GM19467 (cell line): ENCODE data around the gene BPIFB4.

Experiments used
- ATAC-seq: cut with Tn5 transposase; IDR thresholded peaks from one replicate; pipeline ENCODE4 v1.9.1; 2021; ENCODE audit warnings: mild to moderate bottlenecking, moderate library complexity; ENCODE audit not compliant: unreplicated experiment

Gene BPIFB4

DNA sequence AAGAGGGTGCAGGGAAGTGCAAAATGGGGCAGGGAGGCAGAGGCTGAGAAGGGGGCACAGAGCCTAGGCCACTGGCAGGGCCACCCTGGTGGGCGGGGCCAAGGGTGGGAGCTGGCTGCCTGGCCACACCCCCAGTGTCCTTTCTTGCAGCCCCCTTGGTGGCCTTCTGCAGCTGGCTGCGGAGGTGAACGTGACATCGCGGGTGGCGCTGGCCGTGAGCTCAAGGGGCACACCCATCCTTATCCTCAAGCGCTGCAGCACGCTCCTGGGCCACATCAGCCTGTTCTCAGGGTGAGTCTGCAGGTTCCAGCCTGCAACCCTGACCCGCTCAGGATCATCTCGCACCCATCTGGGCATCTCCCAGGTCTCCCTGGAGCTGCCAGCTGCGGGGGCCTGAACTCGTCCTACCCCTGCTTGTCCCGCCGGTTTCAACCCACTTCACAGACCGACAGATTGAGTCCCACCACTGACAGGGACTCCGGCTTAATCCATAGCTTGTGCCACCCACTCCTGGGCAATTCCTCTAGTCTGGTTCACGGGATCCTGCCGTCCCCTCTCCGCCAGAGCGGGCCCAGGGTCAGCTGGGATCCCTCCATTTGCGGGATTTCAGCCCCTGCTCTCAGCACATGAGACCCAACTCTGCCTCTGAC lies 19.6 kb upstream of the BPIFB4 start:
- ATAC-seq, result no peak

DNA sequence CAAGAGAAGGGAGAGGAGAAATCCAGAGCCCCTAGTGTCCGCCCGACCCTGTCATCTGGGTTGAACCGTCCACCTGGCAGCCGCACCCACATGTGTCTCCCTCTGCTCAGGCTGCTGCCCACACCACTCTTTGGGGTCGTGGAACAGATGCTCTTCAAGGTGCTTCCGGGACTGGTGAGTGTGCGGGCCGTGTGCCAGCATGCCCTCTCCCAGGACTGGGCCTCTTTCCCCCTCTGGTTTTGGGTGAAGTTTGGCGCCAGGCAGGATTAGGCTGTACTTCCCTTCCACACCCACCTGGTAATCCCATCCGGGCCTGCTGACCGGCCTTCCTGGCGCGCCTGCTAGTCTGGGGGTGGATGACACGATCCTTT lies 17.8 kb upstream of the BPIFB4 start:
- no peak for ATAC-seq

DNA sequence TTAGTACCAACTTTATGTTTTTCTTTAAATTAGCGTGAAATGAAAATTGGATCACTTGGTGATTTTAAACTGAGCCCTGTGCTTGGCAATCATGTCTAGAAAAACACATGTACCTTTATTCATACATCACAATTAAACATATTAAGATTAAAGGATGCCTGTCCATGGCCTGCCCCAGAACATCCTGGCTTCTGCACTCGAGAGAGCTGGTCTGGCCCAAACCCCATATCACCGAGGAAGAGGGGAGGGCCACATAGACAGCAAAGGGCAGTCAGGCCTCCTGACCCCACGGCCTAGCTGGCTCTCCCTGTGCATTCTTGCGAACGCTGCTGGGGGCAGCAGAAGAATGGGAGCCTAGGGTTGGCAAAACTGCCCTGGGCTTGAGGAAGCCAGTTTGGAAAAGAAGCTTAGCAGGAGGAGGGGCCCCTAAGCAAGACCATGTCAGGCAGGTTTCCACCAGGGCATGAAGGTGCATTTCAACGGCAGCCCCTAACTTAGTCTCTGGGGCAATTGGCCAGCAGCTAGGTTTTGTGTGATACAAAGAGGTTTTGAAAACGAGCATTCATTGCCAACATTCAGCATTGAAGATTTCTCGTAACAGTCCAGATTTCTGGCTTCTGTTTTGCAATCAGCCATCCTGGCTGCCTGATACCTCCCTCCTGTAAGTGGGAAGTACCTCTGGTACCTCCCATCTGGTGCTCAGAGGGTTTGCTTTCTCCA lies 17.2 kb upstream of the BPIFB4 start:
- no peak for ATAC-seq

DNA sequence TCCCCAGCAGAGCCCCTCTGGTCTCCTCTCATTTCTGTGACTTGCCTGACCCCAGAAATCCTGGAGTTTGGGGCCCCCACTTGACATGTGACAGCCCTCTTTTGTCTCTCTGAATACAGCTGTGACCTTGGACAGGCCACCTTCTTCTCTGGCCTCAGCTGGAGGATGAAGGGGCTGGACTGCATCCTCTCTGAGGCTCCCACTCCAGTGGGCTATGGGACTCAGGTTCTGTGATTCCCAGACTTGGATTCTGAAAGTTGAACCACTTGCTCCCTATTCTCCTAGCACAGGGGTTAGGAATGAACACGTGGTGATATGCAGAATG lies 16.7 kb upstream of the BPIFB4 start:
- ATAC-seq, result no peak

DNA sequence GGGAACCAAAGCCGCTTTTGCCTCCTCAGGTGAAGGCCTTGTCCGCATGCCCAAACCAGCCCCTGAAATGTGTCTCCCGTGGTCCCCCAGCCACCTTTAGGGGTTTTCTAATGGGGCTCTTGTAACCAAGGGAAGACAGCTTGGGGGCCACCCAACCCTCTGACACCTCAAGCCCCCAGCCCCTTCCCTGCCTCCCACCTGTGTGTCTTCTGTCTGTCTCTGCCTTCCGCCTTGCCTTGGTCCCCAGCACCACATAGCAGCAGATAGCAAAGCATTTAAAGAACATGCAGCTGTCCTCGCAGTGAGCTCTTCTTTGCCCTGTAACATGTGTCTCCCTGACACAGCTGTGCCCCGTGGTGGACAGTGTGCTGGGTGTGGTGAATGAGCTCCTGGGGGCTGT lies 16.2 kb upstream of the BPIFB4 start:
- ATAC-seq, result no peak

DNA sequence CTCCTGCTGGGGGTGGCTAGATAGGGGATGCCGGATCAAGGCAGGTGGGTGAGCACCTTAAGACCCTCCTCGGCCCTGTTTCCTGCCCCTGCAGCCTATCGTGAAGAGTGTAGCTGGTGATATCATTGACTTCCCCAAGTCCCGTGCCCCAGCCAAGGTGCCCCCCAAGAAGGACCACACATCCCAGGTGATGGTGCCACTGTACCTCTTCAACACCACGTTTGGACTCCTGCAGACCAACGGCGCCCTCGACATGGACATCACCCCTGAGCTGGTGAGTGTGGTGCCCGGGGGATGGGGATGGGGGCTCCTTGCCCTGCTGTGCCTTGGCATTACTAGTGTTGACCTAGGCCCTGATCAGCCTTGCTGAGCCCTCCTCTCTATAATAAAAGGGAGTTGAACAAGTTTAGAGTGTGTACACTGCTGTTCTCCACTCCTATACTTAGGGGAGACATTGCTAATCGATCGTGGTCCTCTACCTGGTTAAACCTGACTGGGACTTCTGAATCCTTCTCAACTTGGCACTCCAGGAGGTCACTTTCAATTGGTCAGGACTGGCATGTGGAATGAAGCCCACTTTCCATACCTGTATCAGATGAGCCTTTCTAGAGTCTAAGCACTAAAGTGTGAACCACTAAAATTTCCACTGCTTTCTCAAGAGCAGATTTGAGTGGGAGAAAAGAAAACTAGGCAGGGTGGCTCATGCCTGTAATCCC lies 14.7 kb upstream of the BPIFB4 start:
- ATAC-seq, result no peak

DNA sequence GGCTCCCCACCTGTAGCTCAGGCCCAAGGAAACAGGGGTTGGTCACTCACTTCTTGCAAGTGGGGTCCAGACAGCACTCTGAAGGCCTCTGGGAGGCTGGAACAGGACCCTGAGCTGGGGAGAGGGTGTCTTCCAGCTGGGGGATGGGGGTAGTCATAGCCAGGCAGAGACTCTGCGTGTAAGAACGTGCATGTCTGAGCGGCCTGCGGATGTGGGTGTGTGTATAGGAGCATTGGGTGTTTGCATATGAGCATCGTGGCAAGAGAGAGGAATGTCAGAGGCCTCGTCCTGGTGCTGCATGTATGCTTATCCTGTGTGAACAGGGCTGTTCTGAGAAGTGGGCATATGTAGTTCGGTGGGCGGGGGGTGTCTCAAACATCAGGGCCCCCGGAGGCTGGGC lies 13.7 kb upstream of the BPIFB4 start:
- ATAC-seq, result no peak

DNA sequence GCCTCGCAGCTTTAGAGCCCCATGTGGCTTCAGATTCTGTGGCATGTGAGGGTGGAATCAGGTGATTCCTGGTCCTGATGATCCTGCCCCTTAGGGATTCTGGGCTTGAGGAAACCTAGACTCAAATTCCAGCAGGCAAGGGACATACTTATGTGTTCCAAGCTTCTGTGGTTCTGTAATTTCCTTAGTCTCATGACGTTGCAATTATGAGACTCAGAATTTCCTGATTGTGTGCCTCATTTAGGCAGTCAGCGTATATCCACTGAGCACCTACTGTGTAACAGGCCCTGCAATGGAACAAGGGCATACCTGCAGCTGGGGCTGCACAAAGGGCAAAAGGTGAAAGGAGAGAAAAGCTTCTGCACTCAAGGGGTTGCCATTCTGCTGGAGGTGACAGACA lies 11.6 kb upstream of the BPIFB4 start:
- ATAC-seq, result no peak

DNA sequence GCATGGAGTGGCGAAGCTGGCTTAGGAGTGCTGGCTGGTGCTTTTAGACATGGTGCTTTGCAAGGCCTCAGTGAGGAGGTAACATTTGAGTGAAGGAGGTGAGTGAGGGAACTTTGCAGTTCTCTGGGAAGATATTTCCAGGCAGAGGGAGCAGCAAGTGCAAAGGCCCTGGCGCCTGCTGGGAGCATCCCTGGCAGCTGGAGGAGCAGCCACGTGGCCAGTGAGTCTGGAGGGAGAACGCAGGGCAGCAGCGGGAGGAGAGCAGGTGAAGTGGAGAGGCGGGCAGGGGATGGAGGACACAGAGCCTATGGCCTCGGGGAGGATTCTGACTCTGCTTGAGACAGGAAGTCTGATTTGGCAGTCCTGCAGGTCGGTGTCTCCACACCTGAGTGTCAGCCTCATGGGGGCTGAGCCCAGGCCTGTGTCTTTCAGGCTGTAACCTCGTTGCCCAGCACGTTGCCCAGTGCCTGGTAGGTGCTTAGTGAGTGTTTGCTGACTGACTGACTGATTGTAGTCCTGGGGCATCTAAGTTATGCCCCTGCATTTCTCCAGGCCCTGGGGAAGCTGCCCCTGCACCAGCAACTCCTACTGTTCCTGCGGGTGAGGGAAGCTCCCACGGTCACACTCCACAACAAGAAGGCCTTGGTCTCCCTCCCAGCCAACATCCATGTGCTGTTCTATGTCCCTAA lies 11.0 kb upstream of the BPIFB4 start:
- no peak for ATAC-seq

DNA sequence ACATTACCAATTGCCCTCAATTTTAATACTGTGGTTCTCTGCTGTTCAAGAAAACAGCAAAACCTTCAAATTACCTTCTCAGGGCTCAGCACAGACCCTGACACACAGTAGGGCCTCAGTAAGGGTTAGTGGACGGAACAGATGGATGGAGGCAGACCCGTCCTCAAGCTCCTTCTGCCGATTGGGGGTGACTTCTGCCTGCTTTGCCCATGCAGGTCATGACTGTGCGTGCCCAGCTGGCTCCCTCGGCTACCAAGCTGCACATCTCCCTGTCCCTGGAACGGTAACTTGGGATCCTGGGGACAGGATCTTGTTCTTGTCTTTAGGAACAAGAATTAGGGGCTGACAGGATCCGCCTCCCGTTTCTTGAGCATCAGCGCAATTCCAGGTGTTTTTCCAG lies 9.8 kb upstream of the BPIFB4 start:
- no peak for ATAC-seq

DNA sequence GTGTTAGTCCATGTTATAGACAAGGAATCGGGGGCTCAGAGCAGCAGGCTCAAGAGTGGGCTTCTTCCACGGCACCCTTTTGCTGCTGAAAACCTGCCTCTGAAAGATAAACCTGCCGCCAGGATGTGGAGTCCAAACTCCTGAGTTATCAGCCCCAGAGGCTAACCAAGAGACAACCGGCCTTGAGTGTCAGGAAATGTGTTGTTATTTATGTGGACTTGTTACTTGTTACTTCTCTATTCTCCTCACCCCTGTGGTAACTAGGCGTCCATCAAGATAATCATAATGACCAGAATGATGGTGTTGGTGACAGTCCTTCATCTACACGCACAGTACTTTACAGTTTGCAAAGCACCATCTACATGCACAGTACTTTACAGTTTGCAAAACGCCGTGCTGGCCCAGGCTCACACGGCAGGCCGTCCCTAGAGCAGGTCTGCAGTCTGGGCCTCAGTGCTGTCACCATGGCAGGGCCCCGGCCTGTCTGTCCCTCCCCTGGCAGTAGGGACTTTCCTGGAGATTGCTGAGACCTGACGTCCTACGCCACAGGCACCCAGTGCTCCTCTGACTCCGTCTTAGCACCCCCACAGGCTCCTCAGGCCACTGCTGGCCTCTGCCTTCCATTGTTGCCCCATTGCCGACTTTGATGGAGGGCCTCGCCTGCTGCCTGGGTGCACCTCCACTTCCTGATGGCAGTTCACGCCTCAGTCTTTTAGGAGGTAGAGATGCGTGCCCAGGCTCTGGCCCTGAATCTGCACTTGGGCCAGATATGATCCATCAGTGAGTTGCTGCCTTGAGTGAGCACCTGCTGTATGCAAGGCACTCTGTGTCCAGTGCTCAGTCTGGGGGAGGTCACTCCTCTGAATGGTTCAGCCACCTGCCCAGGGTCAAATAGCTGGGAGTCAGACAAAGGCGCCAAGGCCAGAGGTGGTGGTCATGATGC lies 9.1 kb upstream of the BPIFB4 start:
- no peak for ATAC-seq

DNA sequence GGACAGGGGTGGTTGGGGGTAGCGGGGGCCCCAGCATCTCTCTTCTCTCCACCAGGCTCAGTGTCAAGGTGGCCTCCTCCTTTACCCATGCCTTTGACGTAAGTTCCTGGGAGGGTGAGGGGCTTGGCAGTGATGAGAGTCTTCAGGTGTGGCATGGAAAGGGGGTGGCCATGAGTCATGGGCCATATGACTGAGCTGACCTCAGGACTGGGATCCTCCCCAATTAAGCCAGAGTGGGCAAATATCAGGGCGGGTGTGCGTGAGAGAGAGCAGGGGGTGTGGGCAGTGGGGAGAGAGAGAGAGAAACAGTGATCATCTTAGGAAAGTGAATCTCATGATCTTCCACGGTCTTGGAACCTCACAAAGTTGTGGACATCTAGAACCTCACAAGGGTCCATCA lies 8.2 kb upstream of the BPIFB4 start:
- ATAC-seq, result no peak

DNA sequence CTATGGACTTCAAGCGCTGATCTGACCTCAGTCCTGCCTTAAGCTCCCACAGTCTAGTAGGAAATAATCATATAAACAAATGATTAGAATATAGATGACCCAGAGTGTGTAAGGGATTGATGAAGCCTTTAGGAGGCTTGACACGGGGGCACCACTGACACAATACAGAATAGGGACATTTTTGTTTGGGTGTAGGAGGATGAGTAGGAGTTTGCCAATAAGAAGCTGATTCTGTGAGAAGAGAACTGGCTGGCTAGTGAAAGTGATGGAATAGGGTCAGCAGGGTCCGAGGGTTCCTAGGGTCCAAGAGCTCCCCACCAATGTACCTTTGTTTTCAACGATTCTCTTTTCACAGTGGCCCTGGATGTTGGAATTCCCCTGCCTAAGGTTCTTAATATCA lies 7.1 kb upstream of the BPIFB4 start:
- ATAC-seq, result no peak

DNA sequence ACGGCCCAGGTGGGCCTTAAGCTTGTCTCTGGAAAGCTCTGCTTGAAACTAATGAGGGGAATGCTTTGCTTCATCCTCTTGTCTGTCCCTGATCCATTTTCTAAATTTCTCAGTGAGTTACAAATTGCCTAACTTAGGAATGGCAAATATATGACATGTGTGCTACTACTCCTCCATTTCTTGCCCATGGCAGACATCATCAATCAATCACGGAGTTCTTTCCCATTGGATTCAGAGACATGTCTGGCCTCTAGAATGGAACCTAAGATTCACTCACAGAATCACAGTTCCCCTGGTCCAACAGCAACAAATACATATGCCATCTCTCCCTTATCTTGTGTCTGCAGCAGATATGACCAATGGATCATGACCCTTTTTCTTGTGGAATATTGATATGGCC lies 6.6 kb upstream of the BPIFB4 start:
- no peak for ATAC-seq

DNA sequence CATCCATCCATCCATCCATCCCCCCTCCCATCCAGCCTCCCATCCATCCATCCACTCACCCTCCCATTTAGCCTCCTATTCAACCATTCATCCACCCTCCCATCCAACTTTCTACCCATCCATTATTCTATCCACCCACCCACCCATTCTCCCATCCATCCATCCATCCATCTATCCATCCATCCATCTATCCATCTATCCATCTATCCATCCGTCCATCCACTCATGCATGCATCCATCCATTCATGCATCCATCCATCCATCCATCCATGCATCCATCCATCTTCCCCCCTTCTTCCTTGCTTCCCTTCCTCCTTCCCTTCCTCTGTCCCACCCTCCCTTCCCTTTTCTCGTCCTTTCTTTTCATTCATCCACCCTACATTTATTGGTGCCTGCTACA lies 4.8 kb upstream of the BPIFB4 start:
- ATAC-seq, result no peak

DNA sequence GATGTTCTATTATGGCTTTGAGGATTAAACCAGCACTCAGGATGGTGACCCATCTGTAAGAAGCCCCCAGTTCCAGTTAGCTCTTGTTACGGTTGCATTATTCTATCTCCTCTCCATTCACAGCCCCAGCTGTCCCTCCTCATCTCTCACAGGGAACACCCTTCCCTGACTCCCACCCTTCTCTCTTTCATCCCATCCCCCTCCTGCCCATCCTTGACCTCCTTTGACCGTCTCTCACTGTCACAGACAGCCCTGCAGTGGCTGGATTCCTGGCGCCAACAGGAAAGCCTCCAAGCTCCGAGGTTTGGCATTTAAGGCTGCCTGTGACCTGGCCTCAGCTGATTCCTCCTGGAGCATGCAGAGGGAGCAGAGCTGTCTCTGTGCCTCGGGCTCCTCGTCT lies 4.2 kb upstream of the BPIFB4 start:
- no peak for ATAC-seq

DNA sequence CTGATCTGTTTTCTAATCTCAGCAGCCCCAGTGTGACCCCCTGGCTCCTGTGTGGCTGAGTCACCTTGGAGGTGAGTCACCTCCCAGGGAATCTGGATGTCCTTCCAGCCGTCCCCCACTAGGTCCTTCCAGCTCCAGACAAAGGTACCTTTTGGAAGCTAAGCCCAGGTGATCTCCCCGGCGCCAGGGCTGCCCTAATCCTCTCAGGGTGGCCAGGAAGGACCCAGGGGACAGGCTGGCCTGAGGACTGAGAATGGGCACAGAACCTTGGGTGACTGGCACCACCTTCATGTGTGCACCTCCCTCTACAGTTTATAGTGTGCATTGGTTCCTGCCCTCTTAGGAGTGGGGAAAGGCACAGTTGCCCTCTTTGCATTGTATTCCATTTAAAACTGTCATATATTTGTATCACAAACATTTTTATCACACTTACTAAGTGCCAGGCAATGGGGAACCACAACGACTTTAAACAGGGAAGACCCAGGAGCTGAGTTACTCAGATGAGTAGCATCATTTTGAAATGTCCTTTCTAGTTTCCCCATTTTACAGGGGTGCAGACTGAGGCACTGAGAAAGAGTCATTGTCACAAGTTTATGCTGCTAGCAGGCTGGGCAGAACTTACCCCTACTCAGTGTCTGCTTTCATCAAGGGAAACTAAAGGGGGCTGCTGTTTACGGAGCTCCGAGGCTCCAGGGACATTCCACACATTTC lies 2.6 kb upstream of the BPIFB4 start:
- ATAC-seq, result no peak

DNA sequence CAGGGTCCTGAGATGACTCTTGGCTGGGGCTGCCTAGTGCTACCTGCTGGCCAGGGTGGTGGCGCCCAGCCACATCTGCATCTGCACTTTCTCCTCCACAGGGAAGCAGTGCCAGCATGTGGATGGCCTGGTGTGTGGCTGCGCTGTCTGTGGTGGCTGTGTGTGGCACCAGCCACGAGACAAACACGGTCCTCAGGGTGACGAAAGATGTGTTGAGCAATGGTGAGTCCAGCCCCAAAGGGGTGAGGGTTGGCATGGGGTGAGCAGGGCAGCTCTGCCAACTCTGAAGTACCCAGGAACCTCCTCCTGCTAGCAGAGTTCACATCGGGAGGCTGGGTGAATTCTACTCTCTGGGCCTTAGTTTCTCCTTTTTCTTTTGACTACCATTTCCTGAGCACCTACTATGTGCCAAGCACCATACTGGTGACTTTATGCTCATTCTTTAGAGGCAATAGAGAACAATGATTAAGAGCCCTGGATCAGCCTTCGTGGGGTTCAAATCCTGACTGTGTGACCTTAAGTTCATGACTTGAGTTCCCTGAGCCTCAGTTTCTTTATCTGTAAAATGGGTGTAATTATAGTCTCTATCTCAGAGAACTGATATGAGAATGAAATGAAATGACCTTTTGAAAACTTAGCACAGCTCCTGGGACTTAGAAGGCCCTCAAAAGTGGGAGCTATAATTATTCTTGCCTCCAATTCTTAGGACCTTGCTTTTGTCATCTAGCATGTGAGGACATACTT lies 2.1 kb downstream of the BPIFB4 start:
- no peak for ATAC-seq

DNA sequence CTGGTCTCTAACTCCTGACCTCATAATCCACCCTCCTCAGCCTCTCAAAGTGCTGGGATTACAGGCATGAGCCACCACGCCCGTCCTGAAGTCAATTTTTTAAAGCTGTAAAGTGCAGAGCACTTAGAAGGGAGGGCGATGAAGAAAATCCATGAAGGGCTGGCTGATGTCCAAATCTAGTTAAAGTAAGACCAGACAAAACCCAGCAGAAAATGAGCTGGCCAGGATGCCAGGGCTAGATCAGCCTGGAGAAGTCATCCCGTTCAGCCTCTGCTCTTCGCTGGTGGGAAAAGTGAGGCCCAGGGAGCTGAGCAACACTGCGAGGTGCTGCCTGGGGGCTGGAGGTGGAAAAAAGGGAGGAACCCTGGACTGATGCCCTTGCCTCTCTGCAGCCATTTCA lies 3.1 kb downstream of the BPIFB4 start:
- ATAC-seq, result no peak
